T-helper 17 cell (primary cell): ENCODE data around the gene MAGI2. TPM values are rescaled to one million over a fixed set of nuclear protein-coding genes. Genes with fewer than 3 reads are reported as not detected.
"Not testable (repeated sequence)": the region's sequence is repeated elsewhere in the genome, so short reads cannot be mapped to it uniquely, and the experiment has no call there.

Experiments
- ATAC-seq: fragments of 150-1000 bp; cut with Tn5 transposase; 2 replicates; pipeline ENCODE4 v1.10.0; 2021; ENCODE audit warnings: mild to moderate bottlenecking, moderate library complexity
- DNase-seq, 3 donors: peaks; one replicate each; pipeline versions ENCODE4 v3.0.0 to v3.0.0-alpha.2; 2020 to 2021
- H3K9me3 ChIP-seq: one replicate; pipeline ENCODE4 v1.7.0; 2013; ENCODE audit warnings: low read length, mild to moderate bottlenecking; ENCODE audit not compliant: control insufficient read depth, poor library complexity, severe bottlenecking
- H3K27ac Mint-ChIP-seq: one replicate; pipeline ENCODE4 v1.8.0; 2022; ENCODE audit warnings: mild to moderate bottlenecking, moderate library complexity, mixed read lengths
- H3K27me3 Mint-ChIP-seq: one replicate; pipeline ENCODE4 v1.8.0; 2022; ENCODE audit warnings: mixed read lengths
- H3K36me3 Mint-ChIP-seq: one replicate; pipeline ENCODE4 v1.8.0; 2022; ENCODE audit warnings: low read depth, mixed read lengths
- H3K4me1 Mint-ChIP-seq: one replicate; pipeline ENCODE4 v1.8.0; 2022; ENCODE audit warnings: mild to moderate bottlenecking, mixed read lengths
- H3K4me3 Mint-ChIP-seq: one replicate; pipeline ENCODE4 v1.8.0; 2022; ENCODE audit warnings: mild to moderate bottlenecking, moderate library complexity, mixed read lengths
- total RNA-seq, 4 donors: library from RNA in 2 of 4; stranded (reverse) in 2 of 4; gene quantifications; one replicate each; pipeline ENCODE4 v1.2.3 and lab custom pipeline; 2022 to 2026

The MAGI2 gene
- total RNA-seq, 2 donors from 2014 or later, result 0.73 TPM; not detected in 1

- Mint-ChIP-seq H3K36me3 (no peaks in the 10 kb centered on the region), H3K27me3 (no peaks in the 10 kb centered on the region), H3K27ac (no peak overlapping the region), H3K4me1 (no peaks in the 10 kb centered on the region), H3K4me3 (no peak overlapping the region)
- no peak for DNase-seq
- H3K9me3 ChIP-seq, result no peaks in the 10 kb centered on the region
- ATAC-seq, result no peak
Observed at GRCh38 chr7:78516450-78516849, 937.0 kb downstream of the MAGI2 start.

- ATAC-seq, result no peak
- Mint-ChIP-seq H3K4me3 (no peak overlapping the region), H3K4me1 (no peaks in the 10 kb centered on the region), H3K27ac (no peak overlapping the region), H3K36me3 (no peaks in the 10 kb centered on the region), H3K27me3 (no peaks in the 10 kb centered on the region)
- H3K9me3 ChIP-seq, result no peaks in the 10 kb centered on the region
- DNase-seq, result no peak
Observed at GRCh38 chr7:78514634-78515033, 938.8 kb downstream of the MAGI2 start.

- no peak overlapping the region for H3K27ac Mint-ChIP-seq
- DNase-seq (no peak), ATAC-seq (no peak)
- no peaks in the 10 kb centered on the region for H3K4me1 Mint-ChIP-seq
- no peaks in the 10 kb centered on the region for H3K36me3 Mint-ChIP-seq
- no peaks in the 10 kb centered on the region for H3K27me3 Mint-ChIP-seq
- no peak overlapping the region for H3K4me3 Mint-ChIP-seq
- no peaks in the 10 kb centered on the region for H3K9me3 ChIP-seq
Observed at GRCh38 chr7:78510580-78511188, 942.8 kb downstream of the MAGI2 start.

GRCh38 chr7:78503301-78503700, 950.2 kb downstream of the MAGI2 start:
- ATAC-seq, DNase-seq, H3K4me1 Mint-ChIP-seq, H3K36me3 Mint-ChIP-seq, H3K27me3 Mint-ChIP-seq, H3K4me3 Mint-ChIP-seq, H3K27ac Mint-ChIP-seq, H3K9me3 ChIP-seq: not testable (repeated sequence)

GRCh38 chr7:78501064-78501463, 952.4 kb downstream of the MAGI2 start:
- Mint-ChIP-seq H3K27ac (no peak overlapping the region), H3K27me3 (no peaks in the 10 kb centered on the region), H3K4me3 (no peak overlapping the region), H3K36me3 (no peaks in the 10 kb centered on the region), H3K4me1 (no peaks in the 10 kb centered on the region)
- H3K9me3 ChIP-seq, result no peaks in the 10 kb centered on the region
- ATAC-seq (no peak), DNase-seq (no peak)

GRCh38 chr7:78499971-78500370, 953.5 kb downstream of the MAGI2 start:
- H3K36me3 Mint-ChIP-seq, result no peaks in the 10 kb centered on the region
- no peak for DNase-seq

GRCh38 chr7:78499283-78499682, 954.2 kb downstream of the MAGI2 start:
- no peaks in the 10 kb centered on the region for H3K4me1 Mint-ChIP-seq
- H3K27ac Mint-ChIP-seq, result no peak overlapping the region
- H3K27me3 Mint-ChIP-seq, result no peaks in the 10 kb centered on the region
- H3K9me3 ChIP-seq, result no peaks in the 10 kb centered on the region
- DNase-seq (no peak), ATAC-seq (no peak)
- H3K4me3 Mint-ChIP-seq, result no peak overlapping the region
- no peaks in the 10 kb centered on the region for H3K36me3 Mint-ChIP-seq

More at GRCh38 chr7:78499971-78500370, 953.5 kb downstream of the MAGI2 start:
- Mint-ChIP-seq H3K27ac (no peak overlapping the region), H3K4me1 (no peaks in the 10 kb centered on the region), H3K27me3 (no peaks in the 10 kb centered on the region), H3K4me3 (no peak overlapping the region)
- H3K9me3 ChIP-seq, result no peaks in the 10 kb centered on the region
- ATAC-seq, result no peak

- Mint-ChIP-seq H3K4me1 (no peaks in the 10 kb centered on the region), H3K27ac (no peak overlapping the region)
Observed at GRCh38 chr7:78497728-78498427, 955.6 kb downstream of the MAGI2 start.

GRCh38 chr7:78496096-78496630, 957.3 kb downstream of the MAGI2 start:
- ATAC-seq (no peak), DNase-seq (no peak)
- no peaks in the 10 kb centered on the region for H3K36me3 Mint-ChIP-seq
- no peaks in the 10 kb centered on the region for H3K27me3 Mint-ChIP-seq
- no peaks in the 10 kb centered on the region for H3K9me3 ChIP-seq
- no peak overlapping the region for H3K27ac Mint-ChIP-seq
- H3K4me3 Mint-ChIP-seq, result no peak overlapping the region
- H3K4me1 Mint-ChIP-seq, result no peaks in the 10 kb centered on the region

More at GRCh38 chr7:78497728-78498427, 955.6 kb downstream of the MAGI2 start:
- no peak overlapping the region for H3K4me3 Mint-ChIP-seq
- ATAC-seq (no peak), DNase-seq (no peak)
- H3K9me3 ChIP-seq, result no peaks in the 10 kb centered on the region
- no peaks in the 10 kb centered on the region for H3K36me3 Mint-ChIP-seq
- no peaks in the 10 kb centered on the region for H3K27me3 Mint-ChIP-seq

- Mint-ChIP-seq H3K27ac (no peak overlapping the region), H3K27me3 (no peaks in the 10 kb centered on the region), H3K36me3 (no peaks in the 10 kb centered on the region), H3K4me3 (no peak overlapping the region), H3K4me1 (no peaks in the 10 kb centered on the region)
- no peaks in the 10 kb centered on the region for H3K9me3 ChIP-seq
- DNase-seq (no peak), ATAC-seq (no peak)
Observed at GRCh38 chr7:78493401-78493800, 960.1 kb downstream of the MAGI2 start.

- DNase-seq, result no peak
- ATAC-seq, result no peak
- no peaks in the 10 kb centered on the region for H3K36me3 Mint-ChIP-seq
Observed at GRCh38 chr7:78492146-78492545, 961.3 kb downstream of the MAGI2 start.

GRCh38 chr7:78490524-78490923, 962.9 kb downstream of the MAGI2 start:
- Mint-ChIP-seq H3K27me3 (no peaks in the 10 kb centered on the region), H3K36me3 (no peaks in the 10 kb centered on the region), H3K27ac (no peak overlapping the region), H3K4me1 (no peaks in the 10 kb centered on the region), H3K4me3 (no peak overlapping the region)
- DNase-seq, result no peak
- H3K9me3 ChIP-seq, result no peaks in the 10 kb centered on the region
- ATAC-seq, result no peak

More at GRCh38 chr7:78492146-78492545, 961.3 kb downstream of the MAGI2 start:
- Mint-ChIP-seq H3K27me3 (no peaks in the 10 kb centered on the region), H3K4me3 (no peak overlapping the region), H3K27ac (no peak overlapping the region), H3K4me1 (no peaks in the 10 kb centered on the region)
- no peaks in the 10 kb centered on the region for H3K9me3 ChIP-seq

GRCh38 chr7:78489476-78490240, 963.8 kb downstream of the MAGI2 start:
- no peak overlapping the region for H3K4me3 Mint-ChIP-seq
- H3K27me3 Mint-ChIP-seq, result no peaks in the 10 kb centered on the region
- no peaks in the 10 kb centered on the region for H3K4me1 Mint-ChIP-seq
- H3K36me3 Mint-ChIP-seq, result no peaks in the 10 kb centered on the region
- DNase-seq, result no peak
- H3K9me3 ChIP-seq, result no peaks in the 10 kb centered on the region
- ATAC-seq, result no peak
- H3K27ac Mint-ChIP-seq, result no peak overlapping the region
